A549 (cell line): ENCODE results near the gene UHMK1. TPM values are rescaled to one million over a fixed set of nuclear protein-coding genes. Genes with fewer than 3 reads are reported as not detected.
"Not testable (repeated sequence)": the region's sequence is repeated elsewhere in the genome, so short reads cannot be mapped to it uniquely, and the experiment has no call there.

ENCODE experiments used
- ATAC-seq, 2 experiments: fragments of 200-7000 bp in 1 of 2; fragments of >200 bp in 1 of 2; cut with Nextera tagmentation in 1 of 2; cut with Tn5 transposase in 1 of 2; 3 replicates each; pipeline versions ENCODE4 v1.8.0 to v1.9.1; 2018 to 2020; ENCODE audit warnings: mild to moderate bottlenecking in 1 of 2, moderate library complexity in 1 of 2
- CTCF ChIA-PET: fragments of 300-600 bp; sonication (Branson Sonifier 250); formaldehyde crosslinking; extraction: SDS; loops from one replicate; lab custom pipeline; 2021; ENCODE audit warnings: antibody characterized with exemption, inconsistent platforms; lab: Yijun Ruan, JAX
- POLR2A ChIA-PET: fragments of 350-600 bp; formaldehyde crosslinking; extraction: SDS; loops from one replicate; lab custom pipeline; 2021; ENCODE audit warnings: antibody characterized with exemption, inconsistent platforms; lab: Yijun Ruan, JAX
- DNase-seq, 2 experiments: peaks; one replicate each; pipeline versions ENCODE4 v3.0.0 to v3.0.0-alpha.2; 2011 to 2016; ENCODE audit warnings: low read depth in 1 of 2, low spot score in 1 of 2
- FAIRE-seq: peaks from 2 replicates; lab custom pipeline; 2011; peaks lifted over from hg19 to GRCh38; lab: Jason Lieb, UNC
- H3K27ac ChIP-seq, 2 experiments: fragments of >200 bp; sonication (Bioruptor Twin); formaldehyde crosslinking; 3 replicates each; pipeline ENCODE4 v1.5.1; 2016 to 2017
- H3K4me1 ChIP-seq: fragments of >200 bp; sonication (Bioruptor Twin); formaldehyde crosslinking; 3 replicates; pipeline ENCODE4 v1.6.1; 2016
- H3K4me2 ChIP-seq: fragments of >200 bp; sonication (Bioruptor Twin); formaldehyde crosslinking; 3 replicates; pipeline ENCODE4 v1.6.1; 2016
- H3K4me3 ChIP-seq: fragments of >200 bp; sonication (Bioruptor Twin); formaldehyde crosslinking; 3 replicates; pipeline ENCODE4 v1.5.1; 2016
- H3K9me3 ChIP-seq: fragments of >200 bp; sonication (Bioruptor Twin); formaldehyde crosslinking; 3 replicates; pipeline ENCODE4 v1.6.1; 2016
- ATOH8 ChIP-seq: fragments of 250-450 bp; sonication (Bioruptor Pico); IDR thresholded peaks from 2 replicates; pipeline ENCODE4 v1.5.0; 2020; ENCODE audit warnings: low read depth, mild to moderate bottlenecking, moderate library complexity
- CBX2 ChIP-seq: fragments of 200-600 bp; sonication (generic); IDR thresholded peaks from 2 replicates; pipeline ENCODE4 v1.6.1; 2016; ENCODE audit warnings: low read depth, mild to moderate bottlenecking, borderline replicate concordance
- CBX8 ChIP-seq: fragments of 200-600 bp; sonication (generic); IDR thresholded peaks from 2 replicates; pipeline ENCODE4 v1.6.1; 2016
- CHD4 ChIP-seq: fragments of 200-600 bp; sonication (generic); IDR thresholded peaks from 2 replicates; pipeline ENCODE4 v1.6.1; 2016; ENCODE audit warnings: antibody characterized with exemption, mild to moderate bottlenecking, borderline replicate concordance
- E2F6 ChIP-seq: IDR thresholded peaks from 2 replicates; pipeline ENCODE4 v1.6.1; 2012; ENCODE audit warnings: low read depth, borderline replicate concordance
- EHMT2 ChIP-seq: fragments of 200-600 bp; sonication (generic); IDR thresholded peaks from 2 replicates; pipeline ENCODE4 v1.6.1; 2016; ENCODE audit warnings: antibody characterized with exemption, low read depth, mild to moderate bottlenecking, moderate library complexity
- ESRRA ChIP-seq: fragments of 150-350 bp; IDR thresholded peaks from 2 replicates; pipeline ENCODE4 v1.6.1; 2014; ENCODE audit warnings: mild to moderate bottlenecking, low read length, borderline replicate concordance
- GATA3 ChIP-seq: IDR thresholded peaks from 2 replicates; pipeline ENCODE4 v1.6.1; 2012; ENCODE audit warnings: borderline replicate concordance
- KDM5A ChIP-seq: fragments of 200-600 bp; sonication (generic); IDR thresholded peaks from 2 replicates; pipeline ENCODE4 v1.6.1; 2016; ENCODE audit warnings: antibody characterized with exemption, mild to moderate bottlenecking
- MAX ChIP-seq: IDR thresholded peaks from 2 replicates; pipeline ENCODE4 v1.6.1; 2012
- MAZ ChIP-seq: fragments of 150-350 bp; IDR thresholded peaks from 2 replicates; pipeline ENCODE4 v1.6.1; 2014; ENCODE audit warnings: antibody characterized with exemption, low read depth, low read length, borderline replicate concordance
- MYC ChIP-seq: IDR thresholded peaks from 2 replicates; pipeline ENCODE4 v1.6.1; 2012; ENCODE audit warnings: mild to moderate bottlenecking, inconsistent platforms, low read length, improper control_type of control experiment, borderline replicate concordance
- PHF8 ChIP-seq: fragments of 200-600 bp; sonication (generic); IDR thresholded peaks from 2 replicates; pipeline ENCODE4 v1.6.1; 2016; ENCODE audit warnings: low read depth, mild to moderate bottlenecking, antibody characterized with exemption, moderate library complexity, borderline replicate concordance
- POLR2A ChIP-seq: IDR thresholded peaks from 2 replicates; pipeline ENCODE4 v1.6.1; 2012; ENCODE audit warnings: mild to moderate bottlenecking, low read length
- RAD21 ChIP-seq, 2 experiments: fragments of >200 bp in 1 of 2; sonication (Bioruptor Twin) in 1 of 2; formaldehyde crosslinking in 1 of 2; IDR thresholded peaks in 1 of 2; conservative IDR thresholded peaks in 1 of 2; 2 replicates in 1 of 2; 3 replicates in 1 of 2; pipeline ENCODE4 v1.6.1; 2012 to 2018; ENCODE audit warnings: inconsistent platforms in 1 of 2
- REST ChIP-seq: fragments of 200-600 bp; sonication (generic); IDR thresholded peaks from 2 replicates; pipeline ENCODE4 v1.6.1; 2016; ENCODE audit warnings: antibody characterized with exemption, mild to moderate bottlenecking, moderate library complexity
- USF2 ChIP-seq: fragments of 450-650 bp; IDR thresholded peaks from 2 replicates; pipeline ENCODE4 v1.6.1; 2014; ENCODE audit warnings: antibody characterized with exemption
- WGBS: methylation state at CpG from one replicate; pipeline ENCODE4 v1.1.6; 2017; ENCODE audit errors: missing lambda C conversion rate; 5-methylcytosine and 5-hydroxymethylcytosine counted together
- polyA plus RNA-seq, 4 experiments: library from polyadenylated mRNA; depleted of rRNA in 3 of 4; stranded (reverse); fragments of >200 nt; fragmentation: RNase III in 1 of 4; extraction: RNeasy Plus Mini Kit Qiagen cat#74134 plus additional on column Dnase treatment in 1 of 4; gene quantifications; 2 replicates in 3 of 4; 3 replicates in 1 of 4; pipeline ENCODE4 v1.2.3, GENCODE V29; 2011 to 2017

The UHMK1 gene
- polyA plus RNA-seq, 2 of the 4 experiments (the other 2 are of a cell fraction): 21.0 to 42.2 TPM

- ChIA-PET POLR2A (no interaction called here), CTCF (interaction anchor here (0.7 kb wide), 1 partner anchor 746 kb away, joined by 3 read pairs; no protein-coding TSS in a partner anchor)
- WGBS: 97% methylated on average over 1 of the region's 1 CpG
- no peaks in the 10 kb centered on the region for H3K4me1 ChIP-seq
- no peak overlapping the region for H3K4me3 ChIP-seq
- FAIRE-seq: no peak
- no peaks in the 10 kb centered on the region for H3K9me3 ChIP-seq
- no peak for DNase-seq
- no peak overlapping the region for H3K27ac ChIP-seq
- no peak overlapping the region for H3K4me2 ChIP-seq
- TF ChIP-seq EHMT2: no peak
- no peak for TF ChIP-seq USF2
- no peak for TF ChIP-seq KDM5A
- TF ChIP-seq ATOH8 (CRISPR knock-in tag): no peak
- no peak for TF ChIP-seq ESRRA
- no peak for TF ChIP-seq POLR2A
- no peak for TF ChIP-seq CBX8
- no peak for TF ChIP-seq E2F6
- no peak for TF ChIP-seq MAZ
- no peak for ATAC-seq
Measured at GRCh38 chr1:162570718-162571117, 73.1 kb downstream of the UHMK1 start.

- H3K27ac ChIP-seq, POLR2A ChIA-PET, H3K4me2 ChIP-seq, H3K4me1 ChIP-seq, H3K4me3 ChIP-seq, FAIRE-seq, H3K9me3 ChIP-seq, DNase-seq, ATAC-seq: not testable (repeated sequence)
- CTCF ChIA-PET: interaction anchor here (0.7 kb wide), 1 partner anchor 746 kb away, joined by 3 read pairs; no protein-coding TSS in a partner anchor
- WGBS: 90% methylated on average over 7 of the region's 7 CpGs
Measured at GRCh38 chr1:162571121-162571520, 73.5 kb downstream of the UHMK1 start.

- no peak for FAIRE-seq
- ChIA-PET CTCF (no interaction called here), POLR2A (interaction anchor here (1.1 kb wide), 1 partner anchor 10 kb away, joined by 3 read pairs; the partner anchor contains the start of gene UAP1)
Measured at GRCh38 chr1:162571696-162572095, 74.1 kb downstream of the UHMK1 start.

More at GRCh38 chr1:162571696-162572095, 74.1 kb downstream of the UHMK1 start:
- no peak for TF ChIP-seq PHF8
- TF ChIP-seq GATA3: no peak
- no peak for TF ChIP-seq RAD21 (conservative IDR thresholded peaks at IDR 0.05 in 1 of 2, IDR thresholded peaks at IDR 0.05 in 1 of 2)
- TF ChIP-seq KDM5A: no peak
- no peak for TF ChIP-seq MYC
- TF ChIP-seq REST: no peak
- TF ChIP-seq POLR2A: no peak
- no peak for TF ChIP-seq CBX2
- TF ChIP-seq E2F6: no peak
- TF ChIP-seq MAX: no peak
- no peak for TF ChIP-seq CHD4
- DNase-seq: no peak
- Histone ChIP-seq H3K4me2 (no peak overlapping the region), H3K9me3 (no peaks in the 10 kb centered on the region), H3K4me3 (no peak overlapping the region), H3K27ac (no peak overlapping the region), H3K4me1 (no peaks in the 10 kb centered on the region)
- WGBS: 91% methylated on average over 1 of the region's 1 CpG
- ATAC-seq: no peak
